HepG2 (cell line): ENCODE data around the gene PCGF2.

Experiments used
- CTCF ChIP-seq: sonication (generic); formaldehyde crosslinking; IDR thresholded peaks from 2 replicates; pipeline ENCODE4 v1.5.0; 2020; ENCODE audit warnings: mild to moderate bottlenecking, missing genetic modification reagents, moderate library complexity
- KAT7 ChIP-seq: IDR thresholded peaks from 2 replicates; pipeline ENCODE4 v1.6.1; 2018; ENCODE audit warnings: borderline replicate concordance, missing compliant biosample characterization
- MYC ChIP-seq: sonication (generic); formaldehyde crosslinking; IDR thresholded peaks from 2 replicates; pipeline ENCODE4 v1.9.0; 2021; ENCODE audit warnings: missing genetic modification reagents, borderline replicate concordance
- NR1H2 ChIP-seq: sonication (generic); formaldehyde crosslinking; IDR thresholded peaks from 2 replicates; pipeline ENCODE4 v1.8.1; 2022; ENCODE audit warnings: low read depth, missing genetic modification reagents, borderline replicate concordance
- REST ChIP-seq, 2 experiments: IDR thresholded peaks; 2 replicates each; pipeline ENCODE4 v1.6.1; 2011 to 2012; ENCODE audit warnings: low read length in 2 of 2, borderline replicate concordance in 1 of 2, low read depth in 1 of 2, mild to moderate bottlenecking in 1 of 2, moderate library complexity in 1 of 2
- ZNF121 ChIP-seq: sonication (generic); formaldehyde crosslinking; IDR thresholded peaks from 2 replicates; pipeline ENCODE4 v1.5.0; 2020; ENCODE audit warnings: mild to moderate bottlenecking, missing genetic modification reagents
- ZNF317 ChIP-seq: sonication (generic); formaldehyde crosslinking; IDR thresholded peaks from 2 replicates; pipeline ENCODE4 v1.5.0; 2020; ENCODE audit warnings: mild to moderate bottlenecking, missing genetic modification reagents
- TF ChIP-seq, protein P1 (sequence below): sonication (generic); formaldehyde crosslinking; IDR thresholded peaks from 2 replicates; pipeline ENCODE4 v1.4.0; 2020; ENCODE audit warnings: missing genetic modification reagents

DNA sequence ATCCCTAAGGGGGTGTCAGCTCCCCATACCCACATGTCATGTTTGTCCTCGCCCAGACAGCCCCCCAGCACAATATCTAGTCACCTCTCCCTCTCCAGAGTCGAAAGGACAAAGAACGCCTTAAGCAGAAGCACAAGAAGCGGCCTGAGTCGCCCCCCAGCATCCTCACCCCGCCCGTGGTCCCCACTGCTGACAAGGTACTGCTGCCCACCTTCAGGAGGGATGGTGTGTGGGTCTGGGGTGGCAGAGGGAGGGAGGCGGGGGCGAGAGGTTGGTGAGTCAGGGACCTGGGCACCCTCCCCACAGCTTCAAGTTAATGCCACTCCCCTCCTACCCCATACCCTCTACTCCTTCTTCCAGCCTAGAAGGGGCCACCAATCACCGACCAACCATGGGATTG, 35.5 kb downstream of the PCGF2 start:
- TF ChIP-seq KAT7 (CRISPR knock-in tag): no peak
- TF ChIP-seq ZNF317 (CRISPR knock-in tag): no peak
- TF ChIP-seq CTCF: no peak
- TF ChIP-seq ZNF121 (CRISPR knock-in tag): no peak
- no peak for TF ChIP-seq NR1H2 (CRISPR knock-in tag)
- TF ChIP-seq MYC (CRISPR knock-in tag): no peak
- TF ChIP-seq, protein P1, sequence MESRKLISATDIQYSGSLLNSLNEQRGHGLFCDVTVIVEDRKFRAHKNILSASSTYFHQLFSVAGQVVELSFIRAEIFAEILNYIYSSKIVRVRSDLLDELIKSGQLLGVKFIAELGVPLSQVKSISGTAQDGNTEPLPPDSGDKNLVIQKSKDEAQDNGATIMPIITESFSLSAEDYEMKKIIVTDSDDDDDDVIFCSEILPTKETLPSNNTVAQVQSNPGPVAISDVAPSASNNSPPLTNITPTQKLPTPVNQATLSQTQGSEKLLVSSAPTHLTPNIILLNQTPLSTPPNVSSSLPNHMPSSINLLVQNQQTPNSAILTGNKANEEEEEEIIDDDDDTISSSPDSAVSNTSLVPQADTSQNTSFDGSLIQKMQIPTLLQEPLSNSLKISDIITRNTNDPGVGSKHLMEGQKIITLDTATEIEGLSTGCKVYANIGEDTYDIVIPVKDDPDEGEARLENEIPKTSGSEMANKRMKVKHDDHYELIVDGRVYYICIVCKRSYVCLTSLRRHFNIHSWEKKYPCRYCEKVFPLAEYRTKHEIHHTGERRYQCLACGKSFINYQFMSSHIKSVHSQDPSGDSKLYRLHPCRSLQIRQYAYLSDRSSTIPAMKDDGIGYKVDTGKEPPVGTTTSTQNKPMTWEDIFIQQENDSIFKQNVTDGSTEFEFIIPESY (CRISPR knock-in tag): no peak
- no peak for TF ChIP-seq REST (IDR thresholded peaks at IDR 0.05; ENCODE audit: borderline replicate concordance in 1 of 2, low read depth in 1 of 2, low read length in 2 of 2)
